Measurements from ENCODE around the gene BTRC.
A peak's percentile ranks its signal among the peaks of the same experiment; 100 is the strongest.
"Not testable (repeated sequence)": the region's sequence is repeated elsewhere in the genome, so short reads cannot be mapped to it uniquely, and the experiment has no call there.

Gene BTRC

GRCh38 chr10:101386659-101387259 lies 32.8 kb downstream of the BTRC start:
- DNase-seq (ENCODE audit: low read depth in 3 of 3) = no peak

- no peak for DNase-seq (ENCODE audit: low read depth in 3 of 3)
Observed at GRCh38 chr10:101388676-101389276, 34.8 kb downstream of the BTRC start.

GRCh38 chr10:101389532-101389931 lies 35.6 kb downstream of the BTRC start:
- DNase-seq (ENCODE audit: low read depth in 3 of 3) = not testable (repeated sequence)

GRCh38 chr10:101389986-101390531 lies 36.1 kb downstream of the BTRC start:
- DNase-seq (ENCODE audit: low read depth in 3 of 3) = no peak

- DNase-seq (ENCODE audit: low read depth in 3 of 3) = no peak
Observed at GRCh38 chr10:101393378-101393777, 39.4 kb downstream of the BTRC start.

- DNase-seq (ENCODE audit: low read depth in 3 of 3) = no peak
Observed at GRCh38 chr10:101394524-101395133, 40.7 kb downstream of the BTRC start.

GRCh38 chr10:101397140-101397539 lies 43.2 kb downstream of the BTRC start:
- peak in 1 of 3 experiments; percentile 3 for DNase-seq (ENCODE audit: low read depth in 3 of 3)

- DNase-seq (ENCODE audit: low read depth in 3 of 3) = no peak
Observed at GRCh38 chr10:101400585-101400984, 46.6 kb downstream of the BTRC start.

- no peak for DNase-seq (ENCODE audit: low read depth in 3 of 3)
Observed at GRCh38 chr10:101402711-101403110, 48.7 kb downstream of the BTRC start.

- DNase-seq (ENCODE audit: low read depth in 3 of 3) = no peak
Observed at GRCh38 chr10:101403161-101403560, 49.2 kb downstream of the BTRC start.

GRCh38 chr10:101405001-101405400 lies 51.0 kb downstream of the BTRC start:
- no peak for DNase-seq (ENCODE audit: low read depth in 3 of 3)

GRCh38 chr10:101411598-101411997 lies 57.6 kb downstream of the BTRC start:
- DNase-seq (ENCODE audit: low read depth in 3 of 3) = no peak

GRCh38 chr10:101414034-101414433 lies 60.1 kb downstream of the BTRC start:
- DNase-seq (ENCODE audit: low read depth in 3 of 3) = no peak

- DNase-seq (ENCODE audit: low read depth in 3 of 3) = no peak
Observed at GRCh38 chr10:101415884-101416283, 61.9 kb downstream of the BTRC start.

- not testable (repeated sequence) for DNase-seq (ENCODE audit: low read depth in 3 of 3)
Observed at GRCh38 chr10:101421967-101422366, 68.0 kb downstream of the BTRC start.

GRCh38 chr10:101425535-101425934 lies 71.6 kb downstream of the BTRC start:
- DNase-seq (ENCODE audit: low read depth in 3 of 3) = no peak

GRCh38 chr10:101428036-101428435 lies 74.1 kb downstream of the BTRC start:
- no peak for DNase-seq (ENCODE audit: low read depth in 3 of 3)

GRCh38 chr10:101429423-101429822 lies 75.5 kb downstream of the BTRC start:
- no peak for DNase-seq (ENCODE audit: low read depth in 3 of 3)

- DNase-seq (ENCODE audit: low read depth in 3 of 3) = no peak
Observed at GRCh38 chr10:101436302-101436701, 82.3 kb downstream of the BTRC start.

GRCh38 chr10:101438881-101439391 lies 85.0 kb downstream of the BTRC start:
- no peak for DNase-seq (ENCODE audit: low read depth in 3 of 3)

GRCh38 chr10:101441541-101442455 lies 87.8 kb downstream of the BTRC start:
- no peak for DNase-seq (ENCODE audit: low read depth in 3 of 3)

- no peak for DNase-seq (ENCODE audit: low read depth in 3 of 3)
Observed at GRCh38 chr10:101442456-101442800, 88.5 kb downstream of the BTRC start.

All from stimulated activated CD4-positive, alpha-beta T cell treated with anti-CD3 and anti-CD28 coated beads, TNF-alpha, amount 100 ng/mL, for 4 hours (primary cell).